GM13977 (cell line): ENCODE data around the gene TRAF3.

Experiments
- DNase-seq: peaks from one replicate; pipeline ENCODE4 v3.0.0; 2012; ENCODE audit warnings: low spot score
- in situ Hi-C: fragments of 300-500 bp; cut with MboI; formaldehyde crosslinking; loops from one replicate; pipeline ENCODE4 v1.12.0; 2022; ENCODE audit warnings: low sequenced_read_pairs, low pct_unique_long_range_greater_than_20kb, mixed read lengths, inconsistent platforms; ENCODE audit not compliant: unreplicated experiment
- TF ChIP-seq, protein P1 (sequence below): IDR thresholded peaks from 2 replicates; pipeline ENCODE4 v1.5.1; 2012; ENCODE audit warnings: mild to moderate bottlenecking, control low read depth; ENCODE audit not compliant: insufficient read depth; ENCODE audit errors: extremely low read depth, missing control alignments

Gene TRAF3

DNA sequence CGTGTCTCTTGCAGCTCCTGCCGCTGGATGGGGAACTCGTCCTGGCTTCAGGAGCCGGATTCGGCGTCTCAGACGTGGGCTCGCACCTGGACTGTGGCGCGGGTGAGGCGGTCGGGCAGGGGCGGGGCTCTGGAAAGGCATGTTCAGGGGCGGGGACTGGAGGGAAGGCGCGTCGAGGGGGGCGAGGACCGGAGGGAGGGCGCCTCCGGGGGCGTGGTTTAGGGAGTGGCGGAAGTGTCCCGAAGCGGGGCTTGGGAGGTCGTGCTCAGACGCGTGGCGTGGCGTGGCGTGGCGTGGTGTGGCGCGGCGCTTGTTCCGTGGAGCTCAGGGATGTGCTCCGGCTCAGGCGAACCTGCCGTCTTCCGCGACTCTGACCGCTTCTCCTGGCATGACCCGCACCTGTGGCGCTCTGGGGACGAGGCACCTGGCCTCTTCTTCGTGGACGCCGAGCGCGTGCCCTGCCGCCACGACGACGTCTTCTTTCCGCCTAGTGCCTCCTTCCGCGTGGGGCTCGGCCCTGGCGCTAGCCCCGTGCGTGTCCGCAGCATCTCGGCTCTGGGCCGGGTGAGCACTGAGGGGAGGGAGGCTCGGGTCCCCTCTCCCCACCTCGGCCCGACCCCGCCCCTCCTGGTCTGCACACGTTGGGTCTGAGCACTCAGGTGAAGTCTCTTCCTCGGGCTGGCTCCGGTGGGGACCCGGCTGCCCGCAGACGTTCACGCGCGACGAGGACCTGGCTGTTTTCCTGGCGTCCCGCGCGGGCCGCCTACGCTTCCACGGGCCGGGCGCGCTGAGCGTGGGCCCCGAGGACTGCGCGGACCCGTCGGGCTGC lies 151.4 kb downstream of the TRAF3 start:
- in situ Hi-C loops, result no loop called here
- DNase-seq, result peak; percentile 94
- TF ChIP-seq, protein P1, sequence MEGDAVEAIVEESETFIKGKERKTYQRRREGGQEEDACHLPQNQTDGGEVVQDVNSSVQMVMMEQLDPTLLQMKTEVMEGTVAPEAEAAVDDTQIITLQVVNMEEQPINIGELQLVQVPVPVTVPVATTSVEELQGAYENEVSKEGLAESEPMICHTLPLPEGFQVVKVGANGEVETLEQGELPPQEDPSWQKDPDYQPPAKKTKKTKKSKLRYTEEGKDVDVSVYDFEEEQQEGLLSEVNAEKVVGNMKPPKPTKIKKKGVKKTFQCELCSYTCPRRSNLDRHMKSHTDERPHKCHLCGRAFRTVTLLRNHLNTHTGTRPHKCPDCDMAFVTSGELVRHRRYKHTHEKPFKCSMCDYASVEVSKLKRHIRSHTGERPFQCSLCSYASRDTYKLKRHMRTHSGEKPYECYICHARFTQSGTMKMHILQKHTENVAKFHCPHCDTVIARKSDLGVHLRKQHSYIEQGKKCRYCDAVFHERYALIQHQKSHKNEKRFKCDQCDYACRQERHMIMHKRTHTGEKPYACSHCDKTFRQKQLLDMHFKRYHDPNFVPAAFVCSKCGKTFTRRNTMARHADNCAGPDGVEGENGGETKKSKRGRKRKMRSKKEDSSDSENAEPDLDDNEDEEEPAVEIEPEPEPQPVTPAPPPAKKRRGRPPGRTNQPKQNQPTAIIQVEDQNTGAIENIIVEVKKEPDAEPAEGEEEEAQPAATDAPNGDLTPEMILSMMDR, result no peak

DNA sequence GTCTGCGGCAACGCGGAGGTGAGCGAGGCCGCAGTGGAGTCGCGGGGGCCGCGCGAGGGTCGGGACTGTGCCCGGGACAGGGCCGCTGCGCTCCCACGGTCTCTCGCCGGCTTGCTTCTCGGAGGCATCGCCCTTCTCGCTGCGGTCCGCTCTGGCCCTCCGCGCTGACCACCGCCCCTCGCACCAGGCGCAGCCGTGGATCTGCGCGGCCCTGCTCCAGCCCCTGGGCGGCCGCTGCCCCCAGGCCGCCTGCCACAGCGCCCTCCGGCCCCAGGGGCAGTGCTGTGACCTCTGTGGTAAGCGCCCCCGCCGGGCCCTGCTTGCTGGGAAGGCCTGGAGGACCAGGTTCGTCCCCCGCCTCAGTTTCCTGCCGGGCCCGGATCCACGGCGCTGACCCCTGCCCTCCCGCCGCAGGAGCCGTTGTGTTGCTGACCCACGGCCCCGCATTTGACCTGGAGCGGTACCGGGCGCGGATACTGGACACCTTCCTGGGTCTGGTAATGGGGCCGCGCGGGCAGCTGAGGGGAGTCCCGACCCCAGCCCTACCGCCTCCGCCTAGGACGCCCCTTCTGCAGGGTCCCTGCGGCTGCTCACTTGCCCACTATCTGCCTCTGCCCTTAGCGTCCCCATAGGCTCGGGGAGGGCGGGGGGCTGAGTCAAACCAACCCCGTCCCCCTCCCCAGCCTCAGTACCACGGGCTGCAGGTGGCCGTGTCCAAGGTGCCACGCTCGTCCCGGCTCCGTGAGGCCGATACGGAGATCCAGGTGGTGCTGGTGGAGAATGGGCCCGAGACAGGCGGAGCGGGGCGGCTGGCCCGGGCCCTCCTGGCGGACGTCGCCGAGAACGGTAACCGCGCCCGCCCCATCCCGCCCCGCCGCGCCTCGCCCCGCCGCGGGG lies 152.2 kb downstream of the TRAF3 start:
- TF ChIP-seq, protein P1, result no peak
- DNase-seq, result peak; percentile 58
- in situ Hi-C loops, result no loop called here

DNA sequence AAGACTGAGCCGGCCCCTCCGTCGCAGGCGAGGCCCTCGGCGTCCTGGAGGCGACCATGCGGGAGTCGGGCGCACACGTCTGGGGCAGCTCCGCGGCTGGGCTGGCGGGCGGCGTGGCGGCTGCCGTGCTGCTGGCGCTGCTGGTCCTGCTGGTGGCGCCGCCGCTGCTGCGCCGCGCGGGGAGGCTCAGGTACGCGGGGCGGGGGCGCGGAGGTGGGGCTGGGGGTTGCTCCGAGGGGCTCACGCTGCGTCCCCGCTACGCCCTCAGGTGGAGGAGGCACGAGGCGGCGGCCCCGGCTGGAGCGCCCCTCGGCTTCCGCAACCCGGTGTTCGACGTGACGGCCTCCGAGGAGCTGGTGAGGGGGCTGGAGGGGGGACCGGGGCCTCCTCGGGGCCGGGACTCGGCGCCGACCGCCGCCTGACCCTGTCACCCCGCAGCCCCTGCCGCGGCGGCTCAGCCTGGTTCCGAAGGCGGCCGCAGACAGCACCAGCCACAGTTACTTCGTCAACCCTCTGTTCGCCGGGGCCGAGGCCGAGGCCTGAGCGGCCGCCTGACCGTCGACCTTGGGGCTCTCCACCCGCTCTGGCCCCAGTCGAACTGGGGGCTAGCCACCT lies 153.0 kb downstream of the TRAF3 start:
- in situ Hi-C loops, result no loop called here
- no peak for DNase-seq
- TF ChIP-seq, protein P1, result no peak

DNA sequence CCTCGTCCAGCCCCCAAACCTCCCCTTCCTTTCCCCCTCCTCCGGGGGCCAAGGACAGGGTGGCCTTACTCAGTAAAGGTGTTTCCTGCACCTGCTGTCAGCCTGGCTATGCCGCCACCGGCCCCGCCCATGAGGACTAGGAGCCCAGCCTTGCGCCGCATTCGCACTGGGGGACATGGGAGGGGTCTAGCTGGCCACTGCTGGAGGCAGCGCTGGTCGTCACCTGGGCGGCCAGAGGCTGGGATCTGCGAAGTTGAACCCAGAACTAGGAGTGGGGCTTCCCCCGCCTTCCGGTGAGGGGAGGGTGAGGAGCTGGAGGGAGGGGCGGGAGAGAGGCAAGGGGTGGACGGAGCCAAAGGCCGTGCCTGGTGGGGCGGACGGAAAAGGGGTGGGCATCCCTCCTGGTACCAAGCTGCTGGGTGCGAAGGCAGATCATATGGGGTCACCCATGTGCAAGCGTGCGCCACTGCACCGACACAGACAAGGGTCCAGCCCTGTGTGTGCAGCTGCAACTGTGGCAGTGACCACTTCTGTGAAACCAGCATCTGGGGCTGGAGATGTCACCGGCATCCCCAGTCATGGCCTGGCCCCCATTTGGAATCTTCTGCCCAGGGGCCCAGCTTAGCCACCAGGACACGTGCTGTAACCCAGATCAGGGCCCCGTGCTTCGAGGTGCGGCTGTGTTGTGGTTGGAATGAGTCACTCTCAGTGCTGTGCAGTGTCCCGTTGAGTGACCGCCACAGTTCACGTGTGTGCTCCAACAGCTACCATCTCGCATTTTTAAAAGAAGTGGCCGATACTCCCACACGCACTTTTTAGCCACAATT lies 153.7 kb downstream of the TRAF3 start:
- in situ Hi-C loops, result no loop called here
- TF ChIP-seq, protein P1, result no peak
- no peak for DNase-seq

DNA sequence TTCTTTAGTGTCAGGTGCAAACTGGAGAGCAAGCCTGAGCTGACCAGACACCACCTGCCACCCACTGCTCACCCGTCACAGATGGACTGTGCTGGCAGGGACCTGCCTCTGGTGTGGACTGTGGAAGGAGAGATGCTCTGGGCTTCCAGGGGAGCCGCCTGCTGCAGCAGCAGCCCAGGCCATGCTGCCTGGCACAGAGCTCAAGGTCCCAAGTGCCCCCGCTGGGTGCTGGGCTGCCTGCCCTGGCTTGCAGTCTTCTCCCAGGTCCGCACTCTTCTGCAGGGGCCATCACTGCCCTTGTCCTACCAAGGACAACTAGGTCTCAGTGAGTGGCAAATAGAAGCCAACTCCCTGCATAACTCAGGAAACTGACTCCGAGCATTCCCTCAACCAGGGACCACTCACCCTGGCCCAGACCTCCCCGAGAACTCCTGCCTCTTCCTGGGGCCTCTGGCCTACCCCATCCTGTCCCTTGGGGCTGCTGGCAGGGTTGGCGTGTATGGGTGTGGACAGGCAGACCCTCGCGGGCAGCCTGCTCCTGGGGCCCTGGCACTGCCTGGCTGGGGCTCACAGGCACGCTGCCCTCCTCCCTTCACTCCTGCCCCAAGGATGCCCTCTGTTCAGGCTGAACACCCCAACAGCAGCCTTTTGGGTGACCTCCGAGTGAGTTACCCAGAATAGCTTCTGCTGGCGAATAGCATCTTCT lies 154.5 kb downstream of the TRAF3 start:
- peak; percentile 35 for DNase-seq
- TF ChIP-seq, protein P1, result no peak
- in situ Hi-C loops, result no loop called here
